Naive thymus-derived CD4-positive, alpha-beta T cell (primary cell): ENCODE results near the gene SUGP1. TPM values are rescaled to one million over a fixed set of nuclear protein-coding genes. Genes with fewer than 3 reads are reported as not detected.

Experiments
- ATAC-seq: fragments of 150-1000 bp; cut with Tn5 transposase; 2 replicates; pipeline ENCODE4 v1.10.0; 2021; ENCODE audit warnings: mild to moderate bottlenecking, moderate library complexity
- CTCF ChIA-PET: fragments of 350-600 bp; sonication (Branson Sonifier 250); formaldehyde crosslinking; loops from one replicate; lab custom pipeline; 2021; ENCODE audit warnings: antibody characterized with exemption; lab: Charles Lee
- POLR2A ChIA-PET: fragments of 350-600 bp; sonication (Branson Sonifier 250); formaldehyde crosslinking; loops from one replicate; lab custom pipeline; 2021; ENCODE audit warnings: antibody characterized with exemption, inconsistent platforms; lab: Charles Lee
- DNase-seq, 9 donors: peaks; one replicate each; pipeline versions ENCODE4 v3.0.0 to v3.0.0-alpha.2; 2020 to 2022; ENCODE audit warnings: mixed read lengths in 1 of 9
- H3K27ac ChIP-seq: one replicate; pipeline ENCODE4 v1.7.0; 2013; ENCODE audit warnings: mild to moderate bottlenecking, low read depth, low read length, moderate library complexity
- H3K27me3 ChIP-seq, 2 donors: one replicate each; pipeline ENCODE4 v1.7.0; 2013; ENCODE audit warnings: low read length in 2 of 2, mild to moderate bottlenecking in 2 of 2, moderate library complexity in 2 of 2; ENCODE audit not compliant: control insufficient read depth in 2 of 2, insufficient read depth in 2 of 2
- H3K36me3 ChIP-seq, 3 experiments: 1 replicate in 2 of 3; 2 replicates in 1 of 3; pipeline ENCODE4 v1.7.0; 2013; ENCODE audit warnings: low read length in 3 of 3, mild to moderate bottlenecking in 3 of 3, moderate library complexity in 1 of 3; ENCODE audit not compliant: insufficient read depth in 3 of 3, control insufficient read depth in 2 of 3
- H3K4me1 ChIP-seq, 2 donors: one replicate each; pipeline ENCODE4 v1.7.0; 2013; ENCODE audit warnings: low read length in 2 of 2, mild to moderate bottlenecking in 2 of 2, moderate library complexity in 1 of 2; ENCODE audit not compliant: control insufficient read depth in 2 of 2, insufficient read depth in 2 of 2
- H3K4me3 ChIP-seq: 2 replicates; pipeline ENCODE4 v1.7.0; 2013; ENCODE audit warnings: mild to moderate bottlenecking, low read length
- H3K9me3 ChIP-seq, 3 experiments: 1 replicate in 2 of 3; 2 replicates in 1 of 3; pipeline ENCODE4 v1.7.0; 2013; ENCODE audit warnings: low read length in 3 of 3; ENCODE audit not compliant: control insufficient read depth in 2 of 3
- H3K27ac Mint-ChIP-seq, 9 donors: one replicate each; pipeline ENCODE4 v1.8.0; 2020 to 2022; ENCODE audit warnings: mixed read lengths in 9 of 9, mild to moderate bottlenecking in 8 of 9, moderate library complexity in 5 of 9, inconsistent platforms in 2 of 9
- H3K27me3 Mint-ChIP-seq, 5 donors: one replicate each; pipeline ENCODE4 v1.8.0; 2021 to 2022; ENCODE audit warnings: mixed read lengths in 5 of 5, mild to moderate bottlenecking in 1 of 5
- H3K36me3 Mint-ChIP-seq, 5 donors: one replicate each; pipeline ENCODE4 v1.8.0; 2020 to 2022; ENCODE audit warnings: mixed read lengths in 5 of 5, mild to moderate bottlenecking in 3 of 5, inconsistent platforms in 1 of 5
- H3K4me1 Mint-ChIP-seq, 7 donors: one replicate each; pipeline ENCODE4 v1.8.0; 2020 to 2022; ENCODE audit warnings: mixed read lengths in 7 of 7, mild to moderate bottlenecking in 3 of 7, inconsistent platforms in 1 of 7
- H3K4me3 Mint-ChIP-seq, 10 donors: one replicate each; pipeline ENCODE4 v1.8.0; 2020 to 2022; ENCODE audit warnings: mild to moderate bottlenecking in 10 of 10, mixed read lengths in 10 of 10, moderate library complexity in 6 of 10, inconsistent platforms in 2 of 10
- H3K9me3 Mint-ChIP-seq, 11 donors: one replicate each; pipeline ENCODE4 v1.8.0; 2020 to 2022; ENCODE audit warnings: mixed read lengths in 11 of 11, mild to moderate bottlenecking in 4 of 11, inconsistent platforms in 1 of 11, moderate library complexity in 1 of 11
- intact Hi-C, 2 donors: fragments of 100-400 bp; cut with micrococcal nuclease; formaldehyde crosslinking; loops; one replicate each; pipeline ENCODE4 v1.15.1; 2023
- polyA plus RNA-seq, 2 donors: library from polyadenylated mRNA; unstranded; fragments of 300-500 nt; fragmentation: Illumina TruSeq; gene quantifications; one replicate each; pipeline ENCODE4 v1.2.3, GENCODE V29; 2021
- total RNA-seq, 6 experiments: library from RNA in 5 of 6; stranded (reverse) in 5 of 6; gene quantifications; 1 replicate in 5 of 6; 2 replicates in 1 of 6; pipeline ENCODE4 v1.2.3 and lab custom pipeline; 2021 to 2026

The SUGP1 gene
- total and polyA plus RNA-seq, 7 experiments from 2014 or later = 36.0 to 96.6 (median 59.7) TPM

DNA sequence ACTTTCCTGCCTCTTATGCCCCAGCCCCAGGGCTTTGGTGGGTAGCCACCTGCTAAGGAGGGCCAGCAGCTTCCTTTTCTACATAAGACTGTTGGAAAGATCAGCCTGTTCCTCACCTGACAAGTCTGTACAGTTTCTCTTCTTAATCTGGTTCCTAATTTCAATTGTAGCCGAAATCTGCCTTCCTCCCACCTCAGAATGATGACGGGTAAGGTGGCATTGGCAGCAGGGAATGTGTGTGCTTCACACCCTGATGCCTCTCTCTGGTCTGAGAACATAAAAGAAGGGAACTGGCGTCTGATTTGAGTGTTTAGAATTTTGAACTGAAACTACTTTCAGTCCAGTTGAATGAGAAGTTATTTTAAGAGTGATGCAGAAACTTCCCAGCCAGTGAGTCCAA lies 16.3 kb upstream of the SUGP1 start:
- POLR2A ChIA-PET = no interaction called here
- no peak overlapping the region for H3K27ac ChIP-seq
- peaks cover 0 to 13% (median 7%) of the 10 kb centered on the region in 7 donors for H3K4me1 Mint-ChIP-seq
- DNase-seq = no peak
- H3K4me3 Mint-ChIP-seq = no peak overlapping the region
- no peaks in the 10 kb centered on the region for H3K27me3 ChIP-seq
- intact Hi-C loops = no loop called here
- no peaks in the 10 kb centered on the region for H3K4me1 ChIP-seq
- no peak for ATAC-seq
- H3K36me3 ChIP-seq = peaks cover 0 to 85% (median 16%) of the 10 kb centered on the region in 3 experiments
- no peaks in the 10 kb centered on the region for H3K9me3 ChIP-seq
- H3K36me3 Mint-ChIP-seq = peaks cover 0 to 18% (median 7%) of the 10 kb centered on the region in 5 donors
- H3K4me3 ChIP-seq = no peak overlapping the region
- H3K9me3 Mint-ChIP-seq = no peaks in the 10 kb centered on the region
- CTCF ChIA-PET = no interaction called here
- peak overlapping the region in 1 of 9 donors; percentile 32 for H3K27ac Mint-ChIP-seq
- H3K27me3 Mint-ChIP-seq = no peaks in the 10 kb centered on the region

GRCh38 chr19:19335408-19336158 lies 15.3 kb upstream of the SUGP1 start:
- Mint-ChIP-seq H3K4me1 (peaks cover 0 to 13% (median 9%) of the 10 kb centered on the region in 7 donors), H3K27ac (peak overlapping the region in 5 of 9 donors; percentile 9 to 78 (median 45)), H3K27me3 (no peaks in the 10 kb centered on the region), H3K4me3 (no peak overlapping the region), H3K9me3 (no peaks in the 10 kb centered on the region), H3K36me3 (peaks cover 0 to 18% (median 7%) of the 10 kb centered on the region in 5 donors)
- Histone ChIP-seq H3K4me1 (no peaks in the 10 kb centered on the region), H3K4me3 (no peak overlapping the region), H3K27me3 (no peaks in the 10 kb centered on the region), H3K27ac (peak overlapping the region; percentile 7), H3K36me3 (peaks cover 0 to 85% (median 16%) of the 10 kb centered on the region in 3 experiments), H3K9me3 (no peaks in the 10 kb centered on the region)
- DNase-seq (no peak), ATAC-seq (no peak)
- CTCF ChIA-PET = no interaction called here
- intact Hi-C loops = no loop called here
- POLR2A ChIA-PET = interaction anchor here (0.9 kb wide), 1 partner anchor 11 kb away, joined by 3 read pairs; no protein-coding TSS in a partner anchor

DNA sequence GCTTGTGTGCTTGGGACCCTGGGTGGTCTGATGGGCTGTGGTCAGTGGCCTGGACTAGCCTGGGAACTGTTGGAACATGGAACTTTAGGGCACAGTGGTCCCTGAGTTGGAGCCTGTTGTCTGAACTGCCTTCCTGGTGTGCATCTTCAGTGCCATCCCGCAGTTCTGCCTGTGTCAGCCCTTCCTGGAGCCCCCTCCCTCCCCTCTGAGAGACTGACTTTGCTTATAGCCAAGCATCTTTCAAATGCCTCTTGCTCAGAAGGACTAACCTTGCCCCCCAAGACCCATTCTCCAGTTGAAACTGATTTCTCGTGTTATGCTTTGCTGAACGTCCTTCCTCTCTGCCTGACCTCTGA lies 14.7 kb upstream of the SUGP1 start:
- H3K4me1 Mint-ChIP-seq = peaks cover 0 to 13% (median 9%) of the 10 kb centered on the region in 7 donors
- Histone ChIP-seq H3K9me3 (no peaks in the 10 kb centered on the region), H3K4me1 (no peaks in the 10 kb centered on the region), H3K36me3 (peaks cover 0 to 91% (median 16%) of the 10 kb centered on the region in 3 experiments), H3K27ac (peak overlapping the region; percentile 7), H3K27me3 (no peaks in the 10 kb centered on the region), H3K4me3 (no peak overlapping the region)
- intact Hi-C loops = no loop called here
- H3K4me3 Mint-ChIP-seq = no peak overlapping the region
- ChIA-PET CTCF (no interaction called here), POLR2A (interaction anchor here (0.9 kb wide), 1 partner anchor 10 kb away, joined by 3 read pairs; no protein-coding TSS in a partner anchor)
- H3K36me3 Mint-ChIP-seq = peaks cover 0 to 18% (median 7%) of the 10 kb centered on the region in 5 donors
- DNase-seq = no peak
- ATAC-seq = no peak
- H3K27ac Mint-ChIP-seq = peak overlapping the region in 4 of 9 donors; percentile 43 to 65 (median 48)
- H3K27me3 Mint-ChIP-seq = no peaks in the 10 kb centered on the region
- no peaks in the 10 kb centered on the region for H3K9me3 Mint-ChIP-seq

DNA sequence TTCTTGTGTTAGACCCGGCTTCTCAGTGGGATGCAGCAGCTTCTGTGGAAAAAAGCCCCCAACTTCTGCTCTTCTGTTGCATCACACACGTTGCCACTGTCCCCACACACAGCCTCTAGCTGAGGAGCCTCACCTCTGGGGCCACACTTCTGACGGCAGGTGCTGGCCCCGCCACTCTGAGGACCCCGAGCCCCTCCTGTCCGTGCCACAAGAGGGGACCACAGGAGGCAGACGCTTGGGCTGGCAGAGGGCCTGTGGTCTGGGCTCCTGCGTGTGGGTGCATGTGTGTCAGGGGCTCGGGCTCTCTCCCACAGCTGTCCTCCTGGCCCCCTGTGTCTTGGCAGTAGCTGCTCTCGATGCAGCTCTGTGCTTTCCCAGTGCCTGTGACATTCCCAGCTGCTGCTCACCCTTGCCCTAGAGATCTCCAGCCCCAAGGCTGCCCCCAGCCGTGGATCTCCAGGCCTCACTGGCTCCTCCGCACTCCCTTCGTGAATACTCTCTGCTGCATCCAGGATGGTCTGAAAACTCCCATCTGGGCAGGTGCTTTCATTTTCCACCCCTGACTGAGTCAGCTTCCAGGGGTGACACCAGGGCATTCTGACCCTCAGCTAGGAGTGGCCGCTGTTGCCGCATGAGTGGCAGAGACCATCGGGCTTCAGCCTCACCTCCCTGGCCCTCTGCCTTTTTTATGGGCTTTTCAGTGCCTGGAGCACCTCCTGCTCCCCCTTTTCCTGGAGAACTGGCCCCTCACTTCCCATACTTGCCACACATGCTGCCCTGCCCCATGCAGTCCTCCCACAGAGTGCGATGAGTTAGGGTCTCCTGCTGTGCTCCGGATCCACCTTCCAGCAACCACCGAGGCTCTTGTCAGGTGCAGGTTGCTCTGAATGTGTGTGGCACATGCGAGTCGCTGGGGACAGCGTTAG lies 14.0 kb upstream of the SUGP1 start:
- ChIA-PET CTCF (interaction anchor here (0.6 to 0.7 kb wide), 2 partner anchors 23 to 46 kb away, joined by 3 read pairs; no protein-coding TSS in a partner anchor), POLR2A (interaction anchor here (1.0 kb wide), 1 partner anchor 11 kb away, joined by 3 read pairs; no protein-coding TSS in a partner anchor)
- H3K36me3 Mint-ChIP-seq = peaks cover 0 to 20% (median 9%) of the 10 kb centered on the region in 5 donors
- no peaks in the 10 kb centered on the region for H3K27me3 ChIP-seq
- ATAC-seq = no peak
- no peak overlapping the region for H3K27ac ChIP-seq
- no peaks in the 10 kb centered on the region for H3K4me1 ChIP-seq
- no peaks in the 10 kb centered on the region for H3K27me3 Mint-ChIP-seq
- DNase-seq = no peak
- peaks cover 2 to 15% (median 10%) of the 10 kb centered on the region in 7 donors for H3K4me1 Mint-ChIP-seq
- peak overlapping the region in 3 of 9 donors; percentile 43 to 65 (median 49) for H3K27ac Mint-ChIP-seq
- no peak overlapping the region for H3K4me3 Mint-ChIP-seq
- H3K9me3 ChIP-seq = no peaks in the 10 kb centered on the region
- intact Hi-C loops = no loop called here
- H3K36me3 ChIP-seq = peaks cover 0 to 95% (median 16%) of the 10 kb centered on the region in 3 experiments
- H3K9me3 Mint-ChIP-seq = no peaks in the 10 kb centered on the region
- no peak overlapping the region for H3K4me3 ChIP-seq

- Mint-ChIP-seq H3K4me1 (peaks cover 26 to 44% (median 37%) of the 10 kb centered on the region in 7 donors), H3K9me3 (no peaks in the 10 kb centered on the region), H3K27me3 (no peaks in the 10 kb centered on the region), H3K36me3 (peaks cover 6 to 31% (median 25%) of the 10 kb centered on the region in 5 donors), H3K4me3 (peak overlapping the region in 7 of 10 donors; percentile 6 to 67 (median 36)), H3K27ac (peak overlapping the region; percentile 6 to 88 (median 63))
- no peaks in the 10 kb centered on the region for H3K27me3 ChIP-seq
- H3K4me3 ChIP-seq = no peak overlapping the region
- peaks cover 0 to 87% (median 6%) of the 10 kb centered on the region in 3 experiments for H3K36me3 ChIP-seq
- POLR2A ChIA-PET = interaction anchor here (1.2 kb wide), 1 partner anchor 9 kb away, joined by 6 read pairs; the partner anchor contains the start of genes MAU2 and SUGP1
- ATAC-seq (peak; percentile 68), DNase-seq (no peak)
- CTCF ChIA-PET = no interaction called here
- intact Hi-C loops = no loop called here
- peak overlapping the region; percentile 6 for H3K27ac ChIP-seq
- peaks cover 0 to 5% of the 10 kb centered on the region in 2 donors for H3K4me1 ChIP-seq
- H3K9me3 ChIP-seq = no peaks in the 10 kb centered on the region
These were observed 8.8 kb upstream of the SUGP1 start for GRCh38 chr19:19329126-19329525.

GRCh38 chr19:19327672-19328071 lies 7.4 kb upstream of the SUGP1 start:
- Histone ChIP-seq H3K9me3 (no peaks in the 10 kb centered on the region), H3K27me3 (no peaks in the 10 kb centered on the region), H3K4me1 (peaks cover 6 to 12% of the 10 kb centered on the region in 2 donors), H3K36me3 (peaks cover 0 to 79% (median 6%) of the 10 kb centered on the region in 3 experiments), H3K4me3 (no peak overlapping the region), H3K27ac (no peak overlapping the region)
- intact Hi-C loops = no loop called here
- Mint-ChIP-seq H3K4me3 (no peak overlapping the region), H3K9me3 (peaks cover 0 to 2% (median 0%) of the 10 kb centered on the region in 11 donors), H3K27ac (peak overlapping the region in 3 of 9 donors; percentile 5 to 18 (median 12)), H3K36me3 (peaks cover 6 to 37% (median 30%) of the 10 kb centered on the region in 5 donors), H3K4me1 (peaks cover 26 to 51% (median 46%) of the 10 kb centered on the region in 7 donors), H3K27me3 (no peaks in the 10 kb centered on the region)
- POLR2A ChIA-PET = no interaction called here
- CTCF ChIA-PET = interaction anchor here (0.6 to 1.0 kb wide), 2 partner anchors 80 to 198 kb away, joined by 3 read pairs; no protein-coding TSS in a partner anchor
- no peak for ATAC-seq
- no peak for DNase-seq
